GM20000 (cell line): ENCODE measurements around the gene SLC2A1.

Experiments used
- DNase-seq: peaks from one replicate; pipeline ENCODE4 v3.0.0; 2012; ENCODE audit warnings: low spot score
- CTCF ChIP-seq: IDR thresholded peaks from 2 replicates; pipeline ENCODE4 v1.5.1; 2012; ENCODE audit warnings: mild to moderate bottlenecking, control low read depth; ENCODE audit errors: extremely low read depth, missing control alignments

Gene SLC2A1

GRCh38 chr1:42957229-42957879, 1.3 kb downstream of the SLC2A1 start:
- no peak for DNase-seq
- no peak for TF ChIP-seq CTCF

GRCh38 chr1:42956739-42957138, 1.9 kb downstream of the SLC2A1 start:
- TF ChIP-seq CTCF = no peak
- no peak for DNase-seq

GRCh38 chr1:42955311-42956063, 3.2 kb downstream of the SLC2A1 start:
- TF ChIP-seq CTCF = no peak
- DNase-seq = no peak

GRCh38 chr1:42953182-42954180, 5.2 kb downstream of the SLC2A1 start:
- TF ChIP-seq CTCF = no peak
- DNase-seq = no peak

- no peak for TF ChIP-seq CTCF
- peak; percentile 63 for DNase-seq
These were observed 6.2 kb downstream of the SLC2A1 start for GRCh38 chr1:42952303-42953001.

GRCh38 chr1:42951588-42951987, 7.1 kb downstream of the SLC2A1 start:
- no peak for TF ChIP-seq CTCF

More at GRCh38 chr1:42951588-42951987, 7.1 kb downstream of the SLC2A1 start:
- DNase-seq = no peak
